Measurements from ENCODE around the gene HTR3D. TPM values are rescaled to one million over a fixed set of nuclear protein-coding genes. Genes with fewer than 3 reads are reported as not detected.
"Not testable (repeated sequence)": the region's sequence is repeated elsewhere in the genome, so short reads cannot be mapped to it uniquely, and the experiment has no call there.

HTR3D gene
- total RNA-seq, 2 donors from 2014 or later, result not detected

DNA sequence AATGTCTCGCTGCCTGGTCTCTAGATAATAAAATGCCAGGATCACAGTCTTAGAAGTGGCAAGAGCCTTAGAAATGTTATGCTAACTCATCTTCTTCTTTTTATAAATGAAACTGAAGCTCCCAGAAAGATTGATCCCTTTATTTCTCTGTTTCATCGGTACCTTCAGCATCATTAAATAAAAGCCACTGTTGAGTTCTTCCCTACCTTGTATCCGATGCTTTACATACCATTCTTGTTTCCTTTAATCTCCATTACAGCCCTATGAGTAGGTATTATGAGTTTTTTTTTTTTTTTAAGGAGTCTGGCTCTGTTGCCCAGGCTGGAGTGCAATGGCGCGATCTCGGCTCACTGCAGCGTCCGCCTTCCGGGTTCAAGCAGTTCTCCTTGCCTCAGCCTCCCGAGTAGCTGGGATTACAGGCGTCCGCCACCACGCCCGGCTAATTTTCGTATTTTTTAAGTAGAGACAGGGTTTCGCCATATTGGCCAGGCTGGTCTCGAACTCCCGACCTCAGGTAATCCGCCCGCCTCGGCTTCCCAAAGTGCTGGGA is 13.0 kb upstream of the HTR3D start:
- DNase-seq (ENCODE audit: low spot score), result no peak
- peak overlapping the region; percentile 94 to 100 for H3K4me3 ChIP-seq
- H3K36me3 ChIP-seq, result peaks cover 7% of the 10 kb centered on the region
- H3K27me3 ChIP-seq, result no peaks in the 10 kb centered on the region
- no peaks in the 10 kb centered on the region for H3K9me3 ChIP-seq
- peak overlapping the region; percentile 94 for H3K27ac ChIP-seq
- H3K4me1 ChIP-seq, result peaks cover 0 to 17% of the 10 kb centered on the region in 2 donors
- TF ChIP-seq, protein P1, sequence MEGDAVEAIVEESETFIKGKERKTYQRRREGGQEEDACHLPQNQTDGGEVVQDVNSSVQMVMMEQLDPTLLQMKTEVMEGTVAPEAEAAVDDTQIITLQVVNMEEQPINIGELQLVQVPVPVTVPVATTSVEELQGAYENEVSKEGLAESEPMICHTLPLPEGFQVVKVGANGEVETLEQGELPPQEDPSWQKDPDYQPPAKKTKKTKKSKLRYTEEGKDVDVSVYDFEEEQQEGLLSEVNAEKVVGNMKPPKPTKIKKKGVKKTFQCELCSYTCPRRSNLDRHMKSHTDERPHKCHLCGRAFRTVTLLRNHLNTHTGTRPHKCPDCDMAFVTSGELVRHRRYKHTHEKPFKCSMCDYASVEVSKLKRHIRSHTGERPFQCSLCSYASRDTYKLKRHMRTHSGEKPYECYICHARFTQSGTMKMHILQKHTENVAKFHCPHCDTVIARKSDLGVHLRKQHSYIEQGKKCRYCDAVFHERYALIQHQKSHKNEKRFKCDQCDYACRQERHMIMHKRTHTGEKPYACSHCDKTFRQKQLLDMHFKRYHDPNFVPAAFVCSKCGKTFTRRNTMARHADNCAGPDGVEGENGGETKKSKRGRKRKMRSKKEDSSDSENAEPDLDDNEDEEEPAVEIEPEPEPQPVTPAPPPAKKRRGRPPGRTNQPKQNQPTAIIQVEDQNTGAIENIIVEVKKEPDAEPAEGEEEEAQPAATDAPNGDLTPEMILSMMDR (IDR thresholded peaks at IDR 0.05), result no peak

DNA sequence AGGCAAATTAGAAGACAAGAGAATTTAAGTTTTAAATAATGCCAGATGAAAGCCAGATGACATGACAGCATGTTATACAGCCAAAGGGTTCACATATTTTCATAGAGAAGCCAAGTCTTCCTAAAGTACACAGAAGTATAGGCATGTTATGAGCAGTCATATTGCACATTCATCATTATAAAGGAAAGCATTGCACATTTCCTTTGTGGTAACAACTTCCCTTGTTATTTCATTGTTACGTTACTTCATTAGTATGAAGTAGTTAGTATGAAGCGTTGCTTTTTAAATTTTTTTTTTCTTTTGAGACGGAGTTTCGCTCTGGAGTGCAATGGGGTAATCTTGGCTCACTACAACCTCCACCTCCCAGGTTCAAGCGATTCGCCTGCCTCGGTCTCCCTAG is 9.2 kb upstream of the HTR3D start:
- no peak for DNase-seq (ENCODE audit: low spot score)
- no peak overlapping the region for H3K27ac ChIP-seq
- H3K27me3 ChIP-seq, result no peaks in the 10 kb centered on the region

DNA sequence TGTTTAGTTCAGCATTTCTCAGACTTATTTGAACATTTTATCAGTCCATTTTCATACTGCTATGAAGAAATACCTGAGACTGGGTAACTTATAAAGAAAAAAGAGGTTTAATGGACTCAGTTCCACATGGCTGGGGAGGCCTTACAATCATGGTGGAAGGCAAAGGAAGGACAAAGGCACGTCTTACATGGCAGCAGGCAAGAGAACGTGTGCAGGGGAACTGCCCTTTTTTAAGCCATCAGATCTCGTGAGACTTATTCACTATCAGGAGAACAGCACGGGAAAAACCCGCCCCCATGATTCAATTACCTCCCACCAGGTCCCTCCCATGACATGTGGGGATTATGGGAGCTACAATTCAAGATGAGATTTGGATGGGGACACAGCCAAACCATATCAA is 6.3 kb upstream of the HTR3D start:
- H3K4me3 ChIP-seq; H3K27me3 ChIP-seq; H3K27ac ChIP-seq; DNase-seq (ENCODE audit: low spot score); H3K36me3 ChIP-seq; H3K4me1 ChIP-seq; H3K9me3 ChIP-seq: not testable (repeated sequence)

More for the DNA sequence above, 9.2 kb upstream of the HTR3D start:
- TF ChIP-seq, protein P1 (IDR thresholded peaks at IDR 0.05), result no peak
- Histone ChIP-seq H3K9me3 (no peaks in the 10 kb centered on the region), H3K4me1 (no peaks in the 10 kb centered on the region), H3K4me3 (no peak overlapping the region), H3K36me3 (no peaks in the 10 kb centered on the region)

DNA sequence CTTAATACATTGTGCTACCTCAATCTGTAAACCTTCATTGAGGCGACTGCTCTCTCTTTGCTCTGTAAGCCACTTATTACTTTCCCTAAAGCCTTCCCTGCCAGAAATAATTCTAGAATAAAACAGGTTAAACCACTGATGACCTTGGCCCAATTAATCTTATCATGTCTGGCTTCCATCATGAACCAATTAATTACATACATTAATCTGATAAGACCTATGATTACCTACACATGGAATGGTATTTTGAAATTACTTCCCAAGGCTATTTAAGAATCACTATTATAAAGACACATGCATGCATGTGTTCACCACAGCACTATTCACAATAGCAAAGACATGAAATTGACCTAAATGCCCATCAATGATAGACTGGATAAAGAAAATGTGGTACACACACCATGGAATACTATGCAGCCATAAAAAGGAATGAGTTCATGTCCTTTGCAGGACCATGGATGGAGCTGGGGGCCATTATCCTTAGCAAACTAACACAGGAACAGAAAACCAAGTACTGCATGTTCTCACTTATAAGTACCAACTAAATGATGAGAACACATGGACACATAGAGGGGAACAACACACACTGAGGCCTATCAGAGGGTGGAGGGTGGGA is 3.2 kb upstream of the HTR3D start:
- H3K27me3 ChIP-seq; H3K4me3 ChIP-seq; H3K4me1 ChIP-seq; DNase-seq (ENCODE audit: low spot score); H3K9me3 ChIP-seq; H3K27ac ChIP-seq; H3K36me3 ChIP-seq: not testable (repeated sequence)

DNA sequence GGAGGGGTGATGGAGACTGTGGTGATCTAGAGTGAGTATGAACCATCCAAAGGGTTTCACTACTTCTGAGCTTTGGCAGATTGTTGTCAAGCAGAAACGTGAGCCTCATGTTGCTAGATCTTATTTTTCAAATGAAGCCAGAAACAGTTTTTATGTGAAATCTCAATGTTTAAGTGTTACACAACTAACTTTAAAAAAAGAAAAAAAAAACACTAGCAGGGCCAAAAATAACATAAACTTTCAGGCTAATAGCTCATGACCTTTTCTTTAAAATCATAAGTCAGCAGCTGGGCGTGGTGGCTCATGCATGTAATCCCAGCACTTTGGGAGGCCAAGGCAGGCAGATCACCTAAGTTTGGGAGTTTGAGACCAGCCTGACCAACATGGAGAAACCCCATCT is 2.1 kb upstream of the HTR3D start:
- H3K4me3 ChIP-seq, result no peak overlapping the region
- H3K9me3 ChIP-seq, result no peaks in the 10 kb centered on the region
- TF ChIP-seq, protein P1 (IDR thresholded peaks at IDR 0.05), result no peak
- H3K27ac ChIP-seq, result no peak overlapping the region
- H3K4me1 ChIP-seq, result no peaks in the 10 kb centered on the region
- H3K36me3 ChIP-seq, result no peaks in the 10 kb centered on the region
- no peak for DNase-seq (ENCODE audit: low spot score)
- H3K27me3 ChIP-seq, result no peaks in the 10 kb centered on the region

DNA sequence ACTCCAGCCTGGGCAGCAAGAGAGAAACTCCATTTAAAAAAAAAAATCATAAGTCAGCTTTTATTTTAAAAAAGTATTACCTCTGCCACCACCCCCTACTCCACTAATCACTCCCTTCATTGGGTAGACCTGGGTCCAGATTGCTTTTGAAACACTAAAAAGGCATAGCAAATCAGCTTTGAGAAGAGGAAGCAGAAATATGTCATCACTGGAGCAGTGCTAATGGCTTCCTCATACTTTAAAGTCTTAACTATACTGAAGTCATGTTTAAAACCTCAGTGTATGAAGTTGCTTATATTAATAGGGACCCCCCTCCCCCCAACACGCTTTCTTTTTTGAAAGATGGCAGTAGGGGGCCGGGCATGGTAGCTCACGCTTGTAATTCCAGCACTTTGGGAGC is 1.0 kb upstream of the HTR3D start:
- no peaks in the 10 kb centered on the region for H3K36me3 ChIP-seq
- no peak for DNase-seq (ENCODE audit: low spot score)
- no peaks in the 10 kb centered on the region for H3K4me1 ChIP-seq
- TF ChIP-seq, protein P1 (IDR thresholded peaks at IDR 0.05), result no peak
- H3K9me3 ChIP-seq, result no peaks in the 10 kb centered on the region
- no peaks in the 10 kb centered on the region for H3K27me3 ChIP-seq
- H3K4me3 ChIP-seq, result no peak overlapping the region
- no peak overlapping the region for H3K27ac ChIP-seq

DNA sequence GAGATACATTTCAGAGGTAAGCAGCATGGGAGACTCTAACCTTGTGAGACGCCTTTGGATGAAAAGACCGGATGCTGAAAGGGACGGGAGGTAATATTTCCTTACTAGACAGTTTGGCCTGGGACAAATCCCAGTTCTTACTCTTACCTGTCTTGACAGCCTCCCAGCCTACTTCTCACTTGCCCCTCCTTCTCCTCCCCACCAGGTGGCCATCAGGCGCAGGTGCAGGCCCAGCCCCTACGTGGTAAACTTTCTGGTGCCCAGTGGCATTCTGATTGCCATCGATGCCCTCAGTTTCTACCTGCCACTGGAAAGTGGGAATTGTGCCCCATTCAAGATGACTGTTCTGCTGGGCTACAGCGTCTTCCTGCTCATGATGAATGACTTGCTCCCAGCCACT is 6.3 kb downstream of the HTR3D start:
- no peaks in the 10 kb centered on the region for H3K36me3 ChIP-seq
- H3K9me3 ChIP-seq, result no peaks in the 10 kb centered on the region
- no peaks in the 10 kb centered on the region for H3K27me3 ChIP-seq
- no peak for DNase-seq (ENCODE audit: low spot score)
- H3K4me3 ChIP-seq, result no peak overlapping the region
- no peak overlapping the region for H3K27ac ChIP-seq
- TF ChIP-seq, protein P1 (IDR thresholded peaks at IDR 0.05), result no peak
- H3K4me1 ChIP-seq, result no peaks in the 10 kb centered on the region

DNA sequence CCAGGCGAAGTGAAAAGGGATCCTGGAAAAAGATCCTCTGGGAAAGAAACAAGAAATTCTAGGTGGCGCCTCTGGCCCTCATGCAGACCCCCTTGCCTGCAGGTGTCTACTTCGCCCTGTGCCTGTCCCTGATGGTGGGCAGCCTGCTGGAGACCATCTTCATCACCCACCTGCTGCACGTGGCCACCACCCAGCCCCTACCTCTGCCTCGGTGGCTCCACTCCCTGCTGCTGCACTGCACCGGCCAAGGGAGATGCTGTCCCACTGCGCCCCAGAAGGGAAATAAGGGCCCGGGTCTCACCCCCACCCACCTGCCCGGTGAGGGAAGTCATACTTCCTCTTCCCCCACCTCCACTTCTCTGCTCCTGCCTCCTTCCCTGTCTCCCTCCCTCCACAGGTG is 6.8 kb downstream of the HTR3D start:
- H3K9me3 ChIP-seq; DNase-seq (ENCODE audit: low spot score); H3K27ac ChIP-seq; H3K4me1 ChIP-seq; H3K27me3 ChIP-seq; H3K36me3 ChIP-seq; H3K4me3 ChIP-seq: not testable (repeated sequence)
